Esophagus muscularis mucosa (tissue), 3 donors: ENCODE data around the gene ATP4A.

Experiments used
- POLR2A ChIP-seq: fragments of 450-650 bp; IDR thresholded peaks from one replicate; pipeline ENCODE4 v1.6.1; 2017; ENCODE audit warnings: antibody characterized with exemption, moderate library complexity, mild to moderate bottlenecking, low read depth
- POLR2AphosphoS5 ChIP-seq, 2 donors: sonication (generic); formaldehyde crosslinking; IDR thresholded peaks; one replicate each; pipeline ENCODE4 v1.6.1; 2017; ENCODE audit warnings: antibody characterized with exemption in 2 of 2
- TF ChIP-seq, protein P1 (sequence below), 3 experiments: fragments of 200-600 bp in 2 of 3; fragments of 450-650 bp in 1 of 3; sonication (generic) in 2 of 3; IDR thresholded peaks; one replicate each; pipeline ENCODE4 v1.5.1; 2017 to 2019; ENCODE audit warnings: antibody characterized with exemption in 3 of 3, mild to moderate bottlenecking in 2 of 3, moderate library complexity in 1 of 3

DNA sequence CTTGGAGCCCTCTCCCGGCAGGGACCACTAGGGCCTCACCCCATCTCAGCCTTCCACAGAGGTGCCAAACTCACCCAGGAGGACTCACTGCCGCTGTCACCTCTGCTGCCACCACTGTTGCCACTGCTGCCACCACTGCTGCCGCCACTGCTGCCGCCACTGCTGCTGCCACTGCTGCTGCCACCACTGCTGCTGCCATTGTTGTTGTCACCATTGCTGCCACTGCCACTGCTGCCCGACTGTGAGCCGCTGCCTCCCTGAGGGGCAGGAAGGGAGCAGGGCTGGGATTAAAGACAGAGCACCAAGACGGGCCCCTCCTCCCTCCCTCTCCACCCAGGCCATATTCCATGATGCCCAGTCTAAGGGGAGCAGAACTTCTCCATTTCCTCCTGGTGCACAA is 52.1 kb downstream of the ATP4A start:
- TF ChIP-seq, protein P1, sequence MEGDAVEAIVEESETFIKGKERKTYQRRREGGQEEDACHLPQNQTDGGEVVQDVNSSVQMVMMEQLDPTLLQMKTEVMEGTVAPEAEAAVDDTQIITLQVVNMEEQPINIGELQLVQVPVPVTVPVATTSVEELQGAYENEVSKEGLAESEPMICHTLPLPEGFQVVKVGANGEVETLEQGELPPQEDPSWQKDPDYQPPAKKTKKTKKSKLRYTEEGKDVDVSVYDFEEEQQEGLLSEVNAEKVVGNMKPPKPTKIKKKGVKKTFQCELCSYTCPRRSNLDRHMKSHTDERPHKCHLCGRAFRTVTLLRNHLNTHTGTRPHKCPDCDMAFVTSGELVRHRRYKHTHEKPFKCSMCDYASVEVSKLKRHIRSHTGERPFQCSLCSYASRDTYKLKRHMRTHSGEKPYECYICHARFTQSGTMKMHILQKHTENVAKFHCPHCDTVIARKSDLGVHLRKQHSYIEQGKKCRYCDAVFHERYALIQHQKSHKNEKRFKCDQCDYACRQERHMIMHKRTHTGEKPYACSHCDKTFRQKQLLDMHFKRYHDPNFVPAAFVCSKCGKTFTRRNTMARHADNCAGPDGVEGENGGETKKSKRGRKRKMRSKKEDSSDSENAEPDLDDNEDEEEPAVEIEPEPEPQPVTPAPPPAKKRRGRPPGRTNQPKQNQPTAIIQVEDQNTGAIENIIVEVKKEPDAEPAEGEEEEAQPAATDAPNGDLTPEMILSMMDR (IDR thresholded peaks at IDR 0.05): no peak
- TF ChIP-seq POLR2AphosphoS5 (IDR thresholded peaks at IDR 0.05) (no peak), POLR2A (no peak)
